ENCODE results near the gene CRADD.
"Not testable (repeated sequence)": the region's sequence is repeated elsewhere in the genome, so short reads cannot be mapped to it uniquely, and the experiment has no call there.

Gene CRADD

GRCh38 chr12:93706824-93707223 is 29.6 kb downstream of the CRADD start:
- in situ Hi-C loops (cut with HindIII; ENCODE audit: low sequenced_read_pairs) = no loop called here
- H3K4me3 ChIP-seq (ENCODE audit: low read depth, low read length) = no peak overlapping the region
- DNase-seq (ENCODE audit: low read depth, low spot score) = no peak
- no peak for TF ChIP-seq CTCF (IDR thresholded peaks at IDR 0.05; ENCODE audit: low read depth, low read length)

- no peak for TF ChIP-seq CTCF (IDR thresholded peaks at IDR 0.05; ENCODE audit: low read depth, low read length)
- DNase-seq (ENCODE audit: low read depth, low spot score) = peak; percentile 37
- in situ Hi-C loops (cut with HindIII; ENCODE audit: low sequenced_read_pairs) = no loop called here
- H3K4me3 ChIP-seq (ENCODE audit: low read depth, low read length) = no peak overlapping the region
Observed at GRCh38 chr12:93707836-93708235, 30.7 kb downstream of the CRADD start.

GRCh38 chr12:93708952-93709351 is 31.8 kb downstream of the CRADD start:
- no peak for DNase-seq (ENCODE audit: low read depth, low spot score)
- in situ Hi-C loops (cut with HindIII; ENCODE audit: low sequenced_read_pairs) = no loop called here
- H3K4me3 ChIP-seq (ENCODE audit: low read depth, low read length) = no peak overlapping the region
- TF ChIP-seq CTCF (IDR thresholded peaks at IDR 0.05; ENCODE audit: low read depth, low read length) = no peak

- no peak overlapping the region for H3K4me3 ChIP-seq (ENCODE audit: low read depth, low read length)
- TF ChIP-seq CTCF (IDR thresholded peaks at IDR 0.05; ENCODE audit: low read depth, low read length) = no peak
- DNase-seq (ENCODE audit: low read depth, low spot score) = no peak
- in situ Hi-C loops (cut with HindIII; ENCODE audit: low sequenced_read_pairs) = no loop called here
Observed at GRCh38 chr12:93709386-93709785, 32.2 kb downstream of the CRADD start.

GRCh38 chr12:93710574-93710926 is 33.4 kb downstream of the CRADD start:
- TF ChIP-seq CTCF (IDR thresholded peaks at IDR 0.05; ENCODE audit: low read depth, low read length) = no peak
- in situ Hi-C loops (cut with HindIII; ENCODE audit: low sequenced_read_pairs) = no loop called here
- no peak overlapping the region for H3K4me3 ChIP-seq (ENCODE audit: low read depth, low read length)
- no peak for DNase-seq (ENCODE audit: low read depth, low spot score)

- DNase-seq (ENCODE audit: low read depth, low spot score); in situ Hi-C loops (cut with HindIII; ENCODE audit: low sequenced_read_pairs); H3K4me3 ChIP-seq (ENCODE audit: low read depth, low read length): not testable (repeated sequence)
Observed at GRCh38 chr12:93711502-93711901, 34.3 kb downstream of the CRADD start.

GRCh38 chr12:93712200-93712599 is 35.0 kb downstream of the CRADD start:
- no peak overlapping the region for H3K4me3 ChIP-seq (ENCODE audit: low read depth, low read length)
- in situ Hi-C loops (cut with HindIII; ENCODE audit: low sequenced_read_pairs) = no loop called here
- no peak for DNase-seq (ENCODE audit: low read depth, low spot score)
- no peak for TF ChIP-seq CTCF (IDR thresholded peaks at IDR 0.05; ENCODE audit: low read depth, low read length)

All from astrocyte of the spinal cord (primary cell).